ENCODE data around the gene ITPRID1.
"Not testable (repeated sequence)": the region's sequence is repeated elsewhere in the genome, so short reads cannot be mapped to it uniquely, and the experiment has no call there.

The ITPRID1 gene

GRCh38 chr7:31516680-31517502 is 3.0 kb downstream of the ITPRID1 start:
- DNase-seq (ENCODE audit: low read depth in 2 of 2), result no peak

- no peak for DNase-seq (ENCODE audit: low read depth in 2 of 2)
Observed at GRCh38 chr7:31517513-31517912, 3.6 kb downstream of the ITPRID1 start.

- no peak for DNase-seq (ENCODE audit: low read depth in 2 of 2)
Observed at GRCh38 chr7:31518766-31519165, 4.9 kb downstream of the ITPRID1 start.

GRCh38 chr7:31521336-31522010 is 7.6 kb downstream of the ITPRID1 start:
- no peak for DNase-seq (ENCODE audit: low read depth in 2 of 2)

GRCh38 chr7:31526864-31527263 is 13.0 kb downstream of the ITPRID1 start:
- no peak for DNase-seq (ENCODE audit: low read depth in 2 of 2)

- DNase-seq (ENCODE audit: low read depth in 2 of 2), result no peak
Observed at GRCh38 chr7:31529103-31529502, 15.2 kb downstream of the ITPRID1 start.

- DNase-seq (ENCODE audit: low read depth in 2 of 2), result not testable (repeated sequence)
Observed at GRCh38 chr7:31540651-31541185, 26.8 kb downstream of the ITPRID1 start.

- DNase-seq (ENCODE audit: low read depth in 2 of 2), result no peak
Observed at GRCh38 chr7:31545549-31545948, 31.7 kb downstream of the ITPRID1 start.

GRCh38 chr7:31549611-31550010 is 35.7 kb downstream of the ITPRID1 start:
- no peak for DNase-seq (ENCODE audit: low read depth in 2 of 2)

GRCh38 chr7:31550432-31550831 is 36.5 kb downstream of the ITPRID1 start:
- DNase-seq (ENCODE audit: low read depth in 2 of 2), result no peak

GRCh38 chr7:31553661-31554081 is 39.8 kb downstream of the ITPRID1 start:
- no peak for DNase-seq (ENCODE audit: low read depth in 2 of 2)

- no peak for DNase-seq (ENCODE audit: low read depth in 2 of 2)
Observed at GRCh38 chr7:31562002-31562401, 48.1 kb downstream of the ITPRID1 start.

- no peak for DNase-seq (ENCODE audit: low read depth in 2 of 2)
Observed at GRCh38 chr7:31563522-31563921, 49.6 kb downstream of the ITPRID1 start.

GRCh38 chr7:31563951-31564350 is 50.1 kb downstream of the ITPRID1 start:
- no peak for DNase-seq (ENCODE audit: low read depth in 2 of 2)

GRCh38 chr7:31564661-31565060 is 50.8 kb downstream of the ITPRID1 start:
- no peak for DNase-seq (ENCODE audit: low read depth in 2 of 2)

GRCh38 chr7:31569528-31569927 is 55.6 kb downstream of the ITPRID1 start:
- no peak for DNase-seq (ENCODE audit: low read depth in 2 of 2)

- no peak for DNase-seq (ENCODE audit: low read depth in 2 of 2)
Observed at GRCh38 chr7:31583526-31583925, 69.6 kb downstream of the ITPRID1 start.

- no peak for DNase-seq (ENCODE audit: low read depth in 2 of 2)
Observed at GRCh38 chr7:31583942-31584341, 70.1 kb downstream of the ITPRID1 start.

GRCh38 chr7:31595390-31595789 is 81.5 kb downstream of the ITPRID1 start:
- no peak for DNase-seq (ENCODE audit: low read depth in 2 of 2)

- no peak for DNase-seq (ENCODE audit: low read depth in 2 of 2)
Observed at GRCh38 chr7:31602041-31602625, 88.2 kb downstream of the ITPRID1 start.

GRCh38 chr7:31603046-31603445 is 89.2 kb downstream of the ITPRID1 start:
- no peak for DNase-seq (ENCODE audit: low read depth in 2 of 2)

- DNase-seq (ENCODE audit: low read depth in 2 of 2), result no peak
Observed at GRCh38 chr7:31613604-31614003, 99.7 kb downstream of the ITPRID1 start.

- no peak for DNase-seq (ENCODE audit: low read depth in 2 of 2)
Observed at GRCh38 chr7:31633467-31633866, 119.6 kb downstream of the ITPRID1 start.

All from stimulated activated CD8-positive, alpha-beta memory T cell treated with anti-CD3 and anti-CD28 coated beads, Interleukin-7, amount 100 ng/mL, for 1 hour (primary cell).